ENCODE results near the gene PRF1.

The PRF1 gene

GRCh38 chr10:70564901-70565351 lies 37.6 kb downstream of the PRF1 start:
- no peak overlapping the region for H3K4me3 ChIP-seq (ENCODE audit: low read length)
- no peak for TF ChIP-seq CTCF (conservative IDR thresholded peaks at IDR 0.05; ENCODE audit: low read depth, low read length)
- no peak for DNase-seq (ENCODE audit: low read depth)

- no peak for TF ChIP-seq CTCF (conservative IDR thresholded peaks at IDR 0.05; ENCODE audit: low read depth, low read length)
- no peak overlapping the region for H3K4me3 ChIP-seq (ENCODE audit: low read length)
- DNase-seq (ENCODE audit: low read depth) = no peak
Observed at GRCh38 chr10:70564113-70564725, 38.3 kb downstream of the PRF1 start.

- no peak for TF ChIP-seq CTCF (conservative IDR thresholded peaks at IDR 0.05; ENCODE audit: low read depth, low read length)
- no peak for DNase-seq (ENCODE audit: low read depth)
- H3K4me3 ChIP-seq (ENCODE audit: low read length) = no peak overlapping the region
Observed at GRCh38 chr10:70563230-70563629, 39.3 kb downstream of the PRF1 start.

GRCh38 chr10:70562036-70562755 lies 40.3 kb downstream of the PRF1 start:
- H3K4me3 ChIP-seq (ENCODE audit: low read length) = no peak overlapping the region
- no peak for DNase-seq (ENCODE audit: low read depth)
- no peak for TF ChIP-seq CTCF (conservative IDR thresholded peaks at IDR 0.05; ENCODE audit: low read depth, low read length)

GRCh38 chr10:70561558-70561957 lies 41.0 kb downstream of the PRF1 start:
- no peak for TF ChIP-seq CTCF (conservative IDR thresholded peaks at IDR 0.05; ENCODE audit: low read depth, low read length)
- no peak for DNase-seq (ENCODE audit: low read depth)
- H3K4me3 ChIP-seq (ENCODE audit: low read length) = no peak overlapping the region

GRCh38 chr10:70561070-70561469 lies 41.5 kb downstream of the PRF1 start:
- TF ChIP-seq CTCF (conservative IDR thresholded peaks at IDR 0.05; ENCODE audit: low read depth, low read length) = no peak

GRCh38 chr10:70560511-70560941 lies 42.0 kb downstream of the PRF1 start:
- no peak for TF ChIP-seq CTCF (conservative IDR thresholded peaks at IDR 0.05; ENCODE audit: low read depth, low read length)
- DNase-seq (ENCODE audit: low read depth) = no peak
- H3K4me3 ChIP-seq (ENCODE audit: low read length) = no peak overlapping the region

More at GRCh38 chr10:70561070-70561469, 41.5 kb downstream of the PRF1 start:
- H3K4me3 ChIP-seq (ENCODE audit: low read length) = no peak overlapping the region
- no peak for DNase-seq (ENCODE audit: low read depth)
